Gastrocnemius medialis (tissue), 4 donors: ENCODE results near the gene JMJD7.

Source experiments
- POLR2A ChIP-seq, 2 donors: fragments of 450-650 bp; IDR thresholded peaks; one replicate each; pipeline ENCODE4 v1.6.1; 2017; ENCODE audit warnings: antibody characterized with exemption in 2 of 2, mild to moderate bottlenecking in 2 of 2, moderate library complexity in 2 of 2
- TF ChIP-seq, protein P1 (sequence below), 5 experiments: fragments of 450-650 bp in 3 of 5; fragments of 200-600 bp in 2 of 5; sonication (generic) in 2 of 5; IDR thresholded peaks in 4 of 5; conservative IDR thresholded peaks in 1 of 5; 1 replicate in 4 of 5; 2 replicates in 1 of 5; pipeline ENCODE4 v1.5.1; 2016 to 2019; ENCODE audit warnings: antibody characterized with exemption in 5 of 5, mild to moderate bottlenecking in 3 of 5, moderate library complexity in 3 of 5

DNA sequence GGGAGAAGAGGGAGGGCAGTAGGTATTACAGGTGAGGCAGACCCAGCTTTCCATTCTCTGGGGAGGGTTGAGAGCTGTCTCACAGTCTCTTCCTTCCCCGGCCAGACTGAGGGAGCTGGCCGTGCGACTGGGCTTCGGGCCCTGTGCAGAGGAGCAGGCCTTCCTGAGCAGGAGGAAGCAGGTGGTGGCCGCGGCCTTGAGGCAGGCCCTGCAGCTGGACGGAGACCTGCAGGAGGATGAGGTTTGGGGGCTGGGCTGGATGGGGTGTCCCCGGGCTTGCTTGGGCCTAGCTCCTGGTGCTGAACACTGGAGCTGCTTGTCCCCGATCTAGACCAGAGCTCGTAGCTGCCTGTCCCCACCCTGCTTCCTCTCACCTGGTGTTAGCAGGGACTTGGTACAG lies 15.7 kb downstream of the JMJD7 start:
- TF ChIP-seq, protein P1, sequence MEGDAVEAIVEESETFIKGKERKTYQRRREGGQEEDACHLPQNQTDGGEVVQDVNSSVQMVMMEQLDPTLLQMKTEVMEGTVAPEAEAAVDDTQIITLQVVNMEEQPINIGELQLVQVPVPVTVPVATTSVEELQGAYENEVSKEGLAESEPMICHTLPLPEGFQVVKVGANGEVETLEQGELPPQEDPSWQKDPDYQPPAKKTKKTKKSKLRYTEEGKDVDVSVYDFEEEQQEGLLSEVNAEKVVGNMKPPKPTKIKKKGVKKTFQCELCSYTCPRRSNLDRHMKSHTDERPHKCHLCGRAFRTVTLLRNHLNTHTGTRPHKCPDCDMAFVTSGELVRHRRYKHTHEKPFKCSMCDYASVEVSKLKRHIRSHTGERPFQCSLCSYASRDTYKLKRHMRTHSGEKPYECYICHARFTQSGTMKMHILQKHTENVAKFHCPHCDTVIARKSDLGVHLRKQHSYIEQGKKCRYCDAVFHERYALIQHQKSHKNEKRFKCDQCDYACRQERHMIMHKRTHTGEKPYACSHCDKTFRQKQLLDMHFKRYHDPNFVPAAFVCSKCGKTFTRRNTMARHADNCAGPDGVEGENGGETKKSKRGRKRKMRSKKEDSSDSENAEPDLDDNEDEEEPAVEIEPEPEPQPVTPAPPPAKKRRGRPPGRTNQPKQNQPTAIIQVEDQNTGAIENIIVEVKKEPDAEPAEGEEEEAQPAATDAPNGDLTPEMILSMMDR (IDR thresholded peaks at IDR 0.05 in 4 of 5, conservative IDR thresholded peaks at IDR 0.05 in 1 of 5): no peak
- no peak for TF ChIP-seq POLR2A (IDR thresholded peaks at IDR 0.05)
